Ammon's horn (tissue), 1 donor: Measurements from ENCODE around the gene NECTIN2.
A peak's percentile ranks its signal among the peaks of the same experiment; 100 is the strongest.
"Not testable (repeated sequence)": the region's sequence is repeated elsewhere in the genome, so short reads cannot be mapped to it uniquely, and the experiment has no call there.

Source experiments
- DNase-seq: peaks from one replicate; pipeline ENCODE4 v3.0.0-alpha.2; 2016; ENCODE audit warnings: low spot score

NECTIN2 gene

DNA sequence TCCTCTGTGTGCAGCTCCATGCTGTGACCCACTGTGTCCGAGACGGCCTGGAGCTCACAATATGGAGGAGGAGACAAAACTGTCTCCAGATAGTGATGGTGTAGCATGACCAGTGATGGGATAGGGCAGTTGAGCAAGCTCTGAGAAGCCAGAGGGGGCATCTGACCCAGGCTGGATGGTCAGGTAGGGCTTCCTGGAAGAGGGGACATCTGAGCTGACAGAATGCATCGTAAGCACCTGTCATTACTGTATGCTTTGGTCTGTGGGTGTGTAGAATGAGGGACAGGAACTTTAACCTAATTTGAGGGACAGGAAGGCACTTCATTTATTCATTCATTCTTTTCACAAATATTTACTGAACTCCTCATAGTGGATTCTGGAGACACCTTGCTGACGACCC, 38.5 kb downstream of the NECTIN2 start:
- DNase-seq = no peak

DNA sequence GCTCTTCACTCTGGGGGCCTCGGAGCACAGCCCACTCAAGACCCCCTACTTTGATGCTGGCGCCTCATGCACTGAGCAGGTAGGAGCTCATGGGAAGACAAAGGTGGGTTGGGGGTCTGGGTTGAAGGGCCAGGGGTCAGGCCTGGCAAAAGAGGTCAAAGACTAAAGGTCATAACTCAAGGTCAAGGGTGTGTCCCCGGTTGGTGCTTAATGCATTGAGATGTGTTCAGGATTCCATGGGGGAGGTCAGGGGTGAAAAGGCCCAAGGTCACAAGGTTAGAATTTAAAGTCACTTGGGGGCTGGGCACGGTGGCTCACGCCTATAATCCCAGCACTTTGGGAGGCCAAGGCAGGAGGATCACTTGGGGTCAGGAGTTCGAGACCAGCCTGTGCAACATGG, 40.0 kb downstream of the NECTIN2 start:
- no peak for DNase-seq

DNA sequence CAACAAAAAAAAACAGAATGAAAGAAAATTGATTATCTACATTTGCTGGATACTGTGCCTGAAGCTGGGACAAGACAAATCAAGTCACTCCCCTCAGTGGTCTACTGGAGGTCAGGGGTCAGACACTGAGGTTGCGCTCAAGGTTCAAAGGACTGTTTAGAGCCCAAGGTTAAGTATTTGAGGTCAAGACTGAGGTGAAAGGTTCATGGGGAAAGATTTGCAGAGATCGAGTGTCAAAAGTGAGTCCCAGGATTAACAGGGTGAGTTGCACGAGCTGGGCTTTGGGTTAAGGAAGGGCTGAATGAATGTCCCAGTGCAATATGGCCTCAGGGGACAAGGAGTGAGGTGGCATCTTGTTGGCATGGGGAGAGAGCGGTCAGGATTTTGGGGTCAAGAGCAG, 41.6 kb downstream of the NECTIN2 start:
- no peak for DNase-seq

DNA sequence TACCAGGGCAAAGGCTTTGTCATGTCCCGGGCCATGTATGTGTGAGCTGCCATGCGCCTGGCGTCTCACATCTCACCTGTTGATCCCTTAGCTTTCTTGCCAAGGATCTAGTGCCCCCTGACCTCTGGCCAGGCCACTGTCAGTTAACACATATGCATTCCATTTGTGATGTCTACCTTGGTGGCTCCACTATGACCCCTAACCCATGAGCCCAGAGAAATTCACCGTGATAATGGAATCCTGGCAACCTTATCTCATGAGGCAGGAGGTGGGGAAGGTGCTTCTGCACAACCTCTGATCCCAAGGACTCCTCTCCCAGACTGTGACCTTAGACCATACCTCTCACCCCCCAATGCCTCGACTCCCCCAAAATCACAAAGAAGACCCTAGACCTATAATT, 42.2 kb downstream of the NECTIN2 start:
- not testable (repeated sequence) for DNase-seq

DNA sequence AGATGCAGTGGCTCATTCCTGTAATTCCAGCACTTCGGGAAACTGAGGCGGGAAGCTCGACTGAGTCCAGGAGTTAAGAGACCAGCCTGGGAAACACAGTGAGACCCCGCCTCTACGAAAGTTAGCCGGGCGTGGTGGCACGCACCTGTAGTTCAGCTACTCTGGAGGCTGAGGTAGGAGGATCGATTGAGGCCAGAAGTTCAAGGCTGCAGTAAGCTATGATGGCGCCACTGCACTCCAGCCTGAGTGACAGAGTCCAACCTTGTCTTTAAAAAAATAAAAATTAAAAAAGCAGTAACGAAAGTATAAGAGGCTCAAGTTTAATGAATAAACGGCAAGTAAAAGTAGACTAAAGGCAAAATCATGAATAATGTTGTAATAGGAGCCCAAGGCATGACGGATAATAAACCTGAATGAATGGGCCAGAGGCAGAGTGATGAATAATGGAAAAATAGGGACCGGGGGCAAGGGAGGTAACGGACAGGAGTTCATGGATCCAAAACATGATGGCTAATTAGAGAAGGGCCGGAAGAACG, 43.8 kb downstream of the NECTIN2 start:
- DNase-seq = no peak

DNA sequence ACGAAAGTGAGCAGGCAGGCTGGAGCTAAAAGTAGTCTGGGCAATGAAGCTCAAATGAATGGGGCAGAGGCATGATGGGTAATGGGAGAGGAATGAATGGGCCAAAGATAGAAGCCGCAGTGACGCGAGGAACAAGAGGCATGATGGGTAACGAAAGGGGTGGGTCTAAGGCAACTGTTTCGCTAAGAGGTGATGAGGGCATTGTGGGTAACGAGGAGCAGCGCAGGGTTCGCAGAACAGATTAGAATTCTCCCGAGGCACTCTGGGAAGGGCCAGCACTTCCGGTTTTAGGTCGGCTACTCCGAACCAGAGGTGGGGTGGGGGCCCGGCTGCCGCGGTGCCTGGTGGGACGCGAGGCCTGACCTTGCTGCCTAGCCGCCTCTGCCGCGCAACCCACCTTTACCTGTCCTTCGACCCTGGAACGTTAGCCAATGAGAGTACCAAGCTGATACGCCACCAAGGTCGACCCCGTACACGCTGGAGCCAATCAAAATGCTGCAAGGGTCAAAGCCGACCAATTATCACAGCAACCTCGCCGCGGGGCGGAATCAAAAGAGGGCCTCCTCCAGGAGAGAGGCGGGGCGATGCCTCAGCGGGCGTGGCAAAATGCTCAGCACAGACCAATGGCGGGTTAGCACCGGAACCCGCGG, 44.4 kb downstream of the NECTIN2 start:
- DNase-seq = peak; percentile 100

DNA sequence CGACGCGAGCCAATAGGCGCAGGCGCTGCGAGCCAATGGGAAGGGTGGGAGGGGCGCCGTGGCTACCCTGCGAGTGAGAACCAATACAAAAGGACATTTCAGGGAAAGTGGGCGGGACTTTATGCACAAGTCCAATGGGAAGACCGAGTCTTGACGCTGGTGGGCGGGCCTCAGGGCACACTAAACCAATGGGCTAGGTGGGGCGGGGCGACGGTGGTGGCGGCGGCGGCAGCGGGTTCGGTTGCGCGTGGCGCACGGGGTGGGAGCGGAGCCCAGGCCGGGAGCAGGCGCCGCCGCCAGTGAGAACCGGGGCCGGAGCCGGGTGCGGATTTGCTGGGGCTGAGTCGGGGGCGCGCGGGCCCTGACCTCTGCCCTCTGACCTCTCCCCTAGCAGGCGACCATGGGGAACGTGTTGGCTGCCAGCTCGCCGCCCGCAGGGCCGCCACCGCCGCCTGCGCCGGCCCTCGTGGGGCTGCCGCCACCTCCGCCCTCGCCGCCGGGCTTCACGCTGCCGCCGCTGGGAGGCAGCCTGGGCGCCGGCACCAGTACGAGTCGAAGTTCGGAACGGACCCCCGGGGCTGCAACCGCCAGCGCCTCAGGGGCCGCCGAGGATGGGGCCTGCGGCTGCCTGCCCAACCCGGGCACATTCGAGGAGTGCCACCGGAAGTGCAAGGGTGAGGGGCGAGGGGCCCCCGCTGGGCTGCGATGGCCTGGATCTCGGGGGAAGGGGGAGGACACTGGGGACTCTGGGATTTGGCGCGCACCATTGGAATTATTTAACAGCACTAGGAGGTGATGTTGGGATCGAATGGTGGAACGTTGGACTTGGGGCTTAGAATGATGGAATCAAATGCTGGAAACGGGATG, 45.2 kb downstream of the NECTIN2 start, which contains the start of gene TOMM40:
Gene TOMM40, plus strand, starts transcription at position 239 of the 867 bp plus-strand sequence. Its CDS starts 162 bp downstream, at position 401.
- DNase-seq = no peak

DNA sequence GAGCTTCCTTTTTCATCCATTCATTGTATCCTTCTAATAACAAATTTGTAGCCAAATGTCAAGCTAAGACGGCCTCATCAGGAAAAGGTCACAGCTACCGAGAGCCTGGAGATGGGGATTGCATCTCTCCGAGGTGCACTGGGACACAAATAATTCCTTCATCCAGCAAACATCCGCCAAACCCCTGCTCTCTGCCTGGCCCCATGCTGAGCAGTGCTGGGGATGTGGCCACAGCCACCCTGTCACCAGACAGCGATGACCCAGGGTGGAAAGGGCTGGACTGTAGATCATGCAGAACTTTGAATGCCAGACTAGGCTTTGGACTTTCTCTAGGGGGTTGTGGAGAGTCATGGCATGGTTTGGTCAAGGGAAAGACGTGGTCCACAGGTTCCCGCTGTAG, 46.8 kb downstream of the NECTIN2 start:
- no peak for DNase-seq

DNA sequence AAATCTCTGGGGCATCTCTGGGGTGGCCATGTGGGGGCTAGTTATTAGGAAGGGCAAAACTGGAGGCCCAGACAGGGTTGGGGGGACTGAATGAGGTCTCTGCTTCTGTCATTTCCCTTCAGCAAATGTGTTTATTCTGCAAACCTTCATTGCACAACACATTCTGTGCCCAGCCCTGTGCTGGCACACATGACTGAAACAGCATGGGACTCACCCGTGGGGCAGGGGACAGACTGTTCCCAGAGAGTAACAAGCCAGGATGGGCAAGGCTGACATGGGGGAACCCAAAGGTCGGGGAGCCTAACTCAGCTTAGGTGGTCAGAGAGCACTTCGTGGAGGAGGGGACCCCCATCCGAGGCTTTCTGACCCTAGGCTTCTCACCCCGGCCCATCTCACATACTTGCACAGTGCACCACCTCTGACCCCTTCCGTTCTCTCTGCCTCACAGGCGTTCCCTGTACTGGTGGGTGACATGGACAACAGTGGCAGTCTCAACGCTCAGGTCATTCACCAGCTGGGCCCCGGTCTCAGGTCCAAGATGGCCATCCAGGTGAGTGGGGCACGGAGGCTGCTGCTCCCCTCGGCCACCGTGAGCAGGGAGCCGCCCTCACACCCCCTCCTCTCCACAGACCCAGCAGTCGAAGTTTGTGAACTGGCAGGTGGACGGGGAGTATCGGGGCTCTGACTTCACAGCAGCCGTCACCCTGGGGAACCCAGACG, 47.4 kb downstream of the NECTIN2 start:
- DNase-seq = no peak

DNA sequence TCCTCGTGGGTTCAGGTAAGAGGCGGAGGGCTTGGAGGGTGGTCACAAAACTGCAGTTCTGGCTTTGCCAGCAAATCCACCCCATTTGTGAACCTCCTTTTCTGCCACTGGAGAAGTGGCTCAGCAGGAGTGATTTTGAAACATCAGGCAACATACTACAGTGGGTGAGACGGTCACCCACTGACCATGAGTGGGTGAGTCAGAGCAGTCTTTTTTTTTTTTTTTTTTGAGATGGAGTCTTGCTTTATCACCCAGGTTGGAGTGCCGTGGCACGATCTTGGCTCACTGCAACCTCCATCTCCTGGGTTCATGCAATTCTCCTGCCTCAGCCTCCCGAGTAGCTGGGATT, 47.9 kb downstream of the NECTIN2 start:
- DNase-seq = no peak

DNA sequence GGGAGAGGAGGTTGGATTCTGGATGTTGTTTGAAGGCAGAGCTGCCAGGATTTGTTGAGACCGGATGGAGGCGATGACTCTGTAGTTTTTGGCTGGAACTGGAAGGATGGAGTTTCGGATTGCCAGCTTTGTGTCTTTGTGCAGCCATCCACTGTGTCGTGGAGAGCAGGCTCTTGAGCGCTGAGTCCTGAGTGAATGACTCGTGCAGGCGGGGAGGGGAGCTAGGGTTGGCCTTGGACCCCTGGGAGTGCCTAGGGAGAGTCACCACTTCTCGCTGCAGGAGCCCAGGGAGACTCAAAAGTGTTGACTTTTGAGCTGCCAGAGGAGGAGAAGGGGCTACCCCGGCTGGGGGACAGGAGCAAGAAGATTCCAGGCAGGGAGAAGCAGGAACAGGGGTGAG, 48.8 kb downstream of the NECTIN2 start:
- DNase-seq = no peak

DNA sequence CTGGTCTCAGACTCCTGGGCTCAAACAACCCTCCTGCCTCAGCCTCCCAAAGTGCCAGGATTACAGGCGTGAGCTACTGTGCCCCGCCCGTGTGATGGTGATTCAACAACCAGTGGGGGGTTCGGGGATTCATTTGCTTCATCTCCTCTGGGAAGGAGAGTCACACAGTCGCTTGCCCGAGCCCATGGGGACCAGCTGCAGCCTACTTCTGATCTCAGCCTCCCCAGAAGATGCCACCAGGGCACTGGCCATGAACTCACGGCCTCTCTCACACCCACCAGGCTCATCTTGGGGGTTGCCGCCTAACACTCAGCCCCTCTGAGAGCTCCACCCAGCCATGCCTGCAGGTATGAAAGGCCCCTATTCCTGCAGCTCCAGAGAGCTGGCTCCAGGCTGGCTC, 51.7 kb downstream of the NECTIN2 start:
- no peak for DNase-seq

DNA sequence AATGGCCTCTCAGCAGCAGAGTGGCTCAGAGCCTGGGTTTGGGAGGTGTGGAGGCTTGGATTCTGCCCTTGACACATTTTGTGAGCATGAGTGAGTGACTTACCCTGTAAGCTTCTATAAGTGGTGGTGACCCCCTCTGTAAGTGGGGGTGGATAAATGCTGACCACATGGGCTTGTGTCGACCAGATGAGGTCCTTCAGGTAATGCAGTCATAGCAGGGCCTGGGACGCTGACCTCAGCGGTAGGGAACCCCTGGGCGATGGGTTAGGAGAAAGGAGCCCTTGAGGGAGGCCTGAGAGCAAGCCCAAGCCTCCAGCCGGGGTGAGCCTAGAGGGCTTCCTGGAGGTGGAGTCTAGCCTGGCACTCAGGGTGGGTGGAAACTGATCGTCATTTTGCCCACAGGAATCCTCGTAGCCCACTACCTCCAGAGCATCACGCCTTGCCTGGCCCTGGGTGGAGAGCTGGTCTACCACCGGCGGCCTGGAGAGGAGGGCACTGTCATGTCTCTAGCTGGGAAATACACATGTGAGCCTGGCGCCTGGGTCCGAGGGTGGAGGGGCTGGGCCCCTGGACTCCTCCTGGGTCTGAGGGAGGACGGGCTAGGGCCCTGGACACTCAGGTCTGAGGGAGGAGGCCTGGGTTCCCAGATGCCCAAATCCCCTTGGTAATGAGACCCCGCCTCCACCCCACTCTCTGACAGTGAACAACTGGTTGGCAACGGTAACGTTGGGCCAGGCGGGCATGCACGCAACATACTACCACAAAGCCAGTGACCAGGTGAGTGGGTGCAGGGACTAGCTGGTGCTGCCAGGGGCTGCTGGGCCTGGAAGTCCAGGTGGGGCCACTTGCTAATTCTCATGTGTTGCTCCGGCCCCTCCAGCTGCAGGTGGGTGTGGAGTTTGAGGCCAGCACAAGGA, 54.5 kb downstream of the NECTIN2 start:
- DNase-seq = no peak

DNA sequence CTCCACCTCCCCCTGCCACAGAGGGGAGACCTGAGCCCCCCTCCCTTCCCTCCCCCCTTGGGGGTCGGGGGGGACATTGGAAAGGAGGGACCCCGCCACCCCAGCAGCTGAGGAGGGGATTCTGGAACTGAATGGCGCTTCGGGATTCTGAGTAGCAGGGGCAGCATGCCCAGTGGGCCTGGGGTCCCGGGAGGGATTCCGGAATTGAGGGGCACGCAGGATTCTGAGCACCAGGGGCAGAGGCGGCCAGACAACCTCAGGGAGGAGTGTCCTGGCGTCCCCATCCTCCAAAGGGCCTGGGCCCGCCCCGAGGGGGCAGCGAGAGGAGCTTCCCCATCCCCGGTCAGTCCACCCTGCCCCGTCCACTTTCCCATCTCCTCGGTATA, 57.1 kb downstream of the NECTIN2 start:
- no peak for DNase-seq

DNA sequence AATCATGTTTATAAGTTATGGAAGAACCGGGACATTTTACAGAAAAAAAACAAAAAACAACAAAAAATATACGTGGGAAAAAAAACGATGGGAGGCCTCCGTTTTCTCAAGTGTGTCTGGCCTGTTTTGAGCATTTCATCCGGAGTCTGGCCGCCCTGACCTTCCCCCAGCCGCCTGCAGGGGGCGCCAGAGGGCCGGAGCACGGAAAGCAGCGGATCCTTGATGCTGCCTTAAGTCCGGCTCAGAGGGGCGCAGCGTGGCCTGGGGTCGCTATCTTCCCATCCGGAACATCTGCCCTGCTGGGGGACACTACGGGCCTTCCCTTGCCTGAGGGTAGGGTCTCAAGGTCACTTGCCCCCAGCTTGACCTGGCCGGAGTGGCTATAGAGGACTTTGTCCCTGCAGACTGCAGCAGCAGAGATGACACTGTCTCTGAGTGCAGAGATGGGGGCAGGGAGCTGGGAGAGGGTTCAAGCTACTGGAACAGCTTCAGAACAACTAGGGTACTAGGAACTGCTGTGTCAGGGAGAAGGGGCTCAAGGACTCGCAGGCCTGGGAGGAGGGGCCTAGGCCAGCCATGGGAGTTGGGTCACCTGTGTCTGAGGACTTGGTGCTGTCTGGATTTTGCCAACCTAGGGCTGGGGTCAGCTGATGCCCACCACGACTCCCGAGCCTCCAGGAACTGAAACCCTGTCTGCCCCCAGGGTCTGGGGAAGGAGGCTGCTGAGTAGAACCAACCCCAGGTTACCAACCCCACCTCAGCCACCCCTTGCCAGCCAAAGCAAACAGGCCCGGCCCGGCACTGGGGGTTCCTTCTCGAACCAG, 57.7 kb downstream of the NECTIN2 start:
- peak; percentile 67 for DNase-seq

DNA sequence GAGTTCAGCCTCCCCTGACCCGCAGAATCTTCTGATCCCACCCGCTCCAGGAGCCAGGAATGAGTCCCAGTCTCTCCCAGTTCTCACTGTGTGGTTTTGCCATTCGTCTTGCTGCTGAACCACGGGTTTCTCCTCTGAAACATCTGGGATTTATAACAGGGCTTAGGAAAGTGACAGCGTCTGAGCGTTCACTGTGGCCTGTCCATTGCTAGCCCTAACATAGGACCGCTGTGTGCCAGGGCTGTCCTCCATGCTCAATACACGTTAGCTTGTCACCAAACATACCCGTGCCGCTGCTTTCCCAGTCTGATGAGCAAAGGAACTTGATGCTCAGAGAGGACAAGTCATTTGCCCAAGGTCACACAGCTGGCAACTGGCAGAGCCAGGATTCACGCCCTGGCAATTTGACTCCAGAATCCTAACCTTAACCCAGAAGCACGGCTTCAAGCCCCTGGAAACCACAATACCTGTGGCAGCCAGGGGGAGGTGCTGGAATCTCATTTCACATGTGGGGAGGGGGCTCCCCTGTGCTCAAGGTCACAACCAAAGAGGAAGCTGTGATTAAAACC, 58.4 kb downstream of the NECTIN2 start:
- no peak for DNase-seq

DNA sequence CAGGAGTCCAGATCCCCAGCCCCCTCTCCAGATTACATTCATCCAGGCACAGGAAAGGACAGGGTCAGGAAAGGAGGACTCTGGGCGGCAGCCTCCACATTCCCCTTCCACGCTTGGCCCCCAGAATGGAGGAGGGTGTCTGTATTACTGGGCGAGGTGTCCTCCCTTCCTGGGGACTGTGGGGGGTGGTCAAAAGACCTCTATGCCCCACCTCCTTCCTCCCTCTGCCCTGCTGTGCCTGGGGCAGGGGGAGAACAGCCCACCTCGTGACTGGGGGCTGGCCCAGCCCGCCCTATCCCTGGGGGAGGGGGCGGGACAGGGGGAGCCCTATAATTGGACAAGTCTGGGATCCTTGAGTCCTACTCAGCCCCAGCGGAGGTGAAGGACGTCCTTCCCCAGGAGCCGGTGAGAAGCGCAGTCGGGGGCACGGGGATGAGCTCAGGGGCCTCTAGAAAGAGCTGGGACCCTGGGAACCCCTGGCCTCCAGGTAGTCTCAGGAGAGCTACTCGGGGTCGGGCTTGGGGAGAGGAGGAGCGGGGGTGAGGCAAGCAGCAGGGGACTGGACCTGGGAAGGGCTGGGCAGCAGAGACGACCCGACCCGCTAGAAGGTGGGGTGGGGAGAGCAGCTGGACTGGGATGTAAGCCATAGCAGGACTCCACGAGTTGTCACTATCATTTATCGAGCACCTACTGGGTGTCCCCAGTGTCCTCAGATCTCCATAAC, 59.5 kb downstream of the NECTIN2 start, which contains the start of gene APOE:
Gene APOE, plus strand, starts transcription at position 360 of the 724 bp plus-strand sequence. CDS start 829 bp downstream, outside the sequence.
- DNase-seq = peak; percentile 74

DNA sequence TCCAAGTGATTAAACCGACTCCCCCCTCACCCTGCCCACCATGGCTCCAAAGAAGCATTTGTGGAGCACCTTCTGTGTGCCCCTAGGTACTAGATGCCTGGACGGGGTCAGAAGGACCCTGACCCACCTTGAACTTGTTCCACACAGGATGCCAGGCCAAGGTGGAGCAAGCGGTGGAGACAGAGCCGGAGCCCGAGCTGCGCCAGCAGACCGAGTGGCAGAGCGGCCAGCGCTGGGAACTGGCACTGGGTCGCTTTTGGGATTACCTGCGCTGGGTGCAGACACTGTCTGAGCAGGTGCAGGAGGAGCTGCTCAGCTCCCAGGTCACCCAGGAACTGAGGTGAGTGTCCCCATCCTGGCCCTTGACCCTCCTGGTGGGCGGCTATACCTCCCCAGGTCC, 61.5 kb downstream of the NECTIN2 start:
- DNase-seq = no peak

DNA sequence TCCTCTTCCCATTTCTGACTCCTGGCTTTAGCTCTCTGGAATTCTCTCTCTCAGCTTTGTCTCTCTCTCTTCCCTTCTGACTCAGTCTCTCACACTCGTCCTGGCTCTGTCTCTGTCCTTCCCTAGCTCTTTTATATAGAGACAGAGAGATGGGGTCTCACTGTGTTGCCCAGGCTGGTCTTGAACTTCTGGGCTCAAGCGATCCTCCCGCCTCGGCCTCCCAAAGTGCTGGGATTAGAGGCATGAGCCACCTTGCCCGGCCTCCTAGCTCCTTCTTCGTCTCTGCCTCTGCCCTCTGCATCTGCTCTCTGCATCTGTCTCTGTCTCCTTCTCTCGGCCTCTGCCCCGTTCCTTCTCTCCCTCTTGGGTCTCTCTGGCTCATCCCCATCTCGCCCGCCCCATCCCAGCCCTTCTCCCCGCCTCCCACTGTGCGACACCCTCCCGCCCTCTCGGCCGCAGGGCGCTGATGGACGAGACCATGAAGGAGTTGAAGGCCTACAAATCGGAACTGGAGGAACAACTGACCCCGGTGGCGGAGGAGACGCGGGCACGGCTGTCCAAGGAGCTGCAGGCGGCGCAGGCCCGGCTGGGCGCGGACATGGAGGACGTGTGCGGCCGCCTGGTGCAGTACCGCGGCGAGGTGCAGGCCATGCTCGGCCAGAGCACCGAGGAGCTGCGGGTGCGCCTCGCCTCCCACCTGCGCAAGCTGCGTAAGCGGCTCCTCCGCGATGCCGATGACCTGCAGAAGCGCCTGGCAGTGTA, 62.2 kb downstream of the NECTIN2 start:
- DNase-seq = no peak
